IMR-90 (cell line): ENCODE data around the gene THSD7B. TPM values are rescaled to one million over a fixed set of nuclear protein-coding genes. Genes with fewer than 3 reads are reported as not detected.

Source experiments
- ATAC-seq: fragments of 200-7000 bp; cut with Tn5 transposase; 2 replicates; pipeline ENCODE4 v1.9.1; 2020; ENCODE audit warnings: low read depth, mild to moderate bottlenecking, moderate library complexity
- BruUV-seq: library from RNA; stranded (reverse); fragments of 400-500 nt; replicated peaks from 2 replicates; lab custom pipeline; 2021; lab: Mats Ljungman, UMichigan
- CTCF ChIA-PET: fragments of 300-600 bp; formaldehyde crosslinking; extraction: SDS; loops from one replicate; lab custom pipeline; 2021; ENCODE audit warnings: antibody characterized with exemption; lab: Yijun Ruan, JAX
- POLR2A ChIA-PET: fragments of 300-600 bp; sonication (Branson Sonifier 250); formaldehyde crosslinking; loops from one replicate; lab custom pipeline; 2022; ENCODE audit warnings: antibody characterized with exemption; ENCODE audit not compliant: unreplicated experiment; lab: Charles Lee
- DNase-seq: peaks from one replicate; pipeline ENCODE4 v3.0.0; 2013
- H2AFZ ChIP-seq: replicated peaks from 2 replicates; pipeline ENCODE3; 2013; ENCODE audit warnings: low read length, mild to moderate bottlenecking; ENCODE audit not compliant: poor library complexity
- H2AK5ac ChIP-seq: 2 replicates; pipeline ENCODE4 v1.6.1; 2013; ENCODE audit warnings: low read depth, low read length, inconsistent platforms
- H2AK9ac ChIP-seq: replicated peaks from 2 replicates; pipeline ENCODE3; 2013; ENCODE audit warnings: mild to moderate bottlenecking, low read depth, low read length, moderate library complexity; ENCODE audit not compliant: poor library complexity
- H2BK120ac ChIP-seq: 2 replicates; pipeline ENCODE4 v1.6.1; 2013; ENCODE audit warnings: low read depth, low read length, inconsistent platforms
- H2BK15ac ChIP-seq: 3 replicates; pipeline ENCODE4 v1.6.1; 2013; ENCODE audit warnings: low read depth, low read length, inconsistent platforms
- H2BK20ac ChIP-seq: 2 replicates; pipeline ENCODE4 v1.6.1; 2013; ENCODE audit warnings: low read depth, mild to moderate bottlenecking, inconsistent platforms, low read length, moderate library complexity
- H2BK5ac ChIP-seq: 2 replicates; pipeline ENCODE4 v1.6.1; 2013; ENCODE audit warnings: mild to moderate bottlenecking, low read depth, low read length, inconsistent platforms; ENCODE audit not compliant: poor library complexity, severe bottlenecking
- H3K14ac ChIP-seq: replicated peaks from 2 replicates; pipeline ENCODE4 v1.6.1; 2013; ENCODE audit warnings: low read depth, low read length, inconsistent platforms
- H3K18ac ChIP-seq: 2 replicates; pipeline ENCODE4 v1.6.1; 2013; ENCODE audit warnings: low read depth, low read length, control low read depth
- H3K23ac ChIP-seq: 2 replicates; pipeline ENCODE4 v1.6.1; 2013; ENCODE audit warnings: low read depth, low read length, inconsistent platforms
- H3K27ac ChIP-seq: 2 replicates; pipeline ENCODE4 v1.5.1; 2013; ENCODE audit warnings: mild to moderate bottlenecking, control low read depth, low read length; ENCODE audit not compliant: insufficient read depth
- H3K27me3 ChIP-seq: 2 replicates; pipeline ENCODE4 v1.6.1; 2013; ENCODE audit warnings: low read length; ENCODE audit not compliant: control insufficient read depth, insufficient read depth
- H3K36me3 ChIP-seq: 2 replicates; pipeline ENCODE4 v1.6.1; 2013; ENCODE audit warnings: low read length, mixed read lengths; ENCODE audit not compliant: control insufficient read depth, insufficient read depth
- H3K4ac ChIP-seq: 2 replicates; pipeline ENCODE4 v1.6.1; 2013; ENCODE audit warnings: low read depth, low read length, inconsistent platforms
- H3K4me1 ChIP-seq: 2 replicates; pipeline ENCODE4 v1.6.1; 2013; ENCODE audit warnings: low read length, mixed read lengths; ENCODE audit not compliant: control insufficient read depth, insufficient read depth
- H3K4me2 ChIP-seq: 2 replicates; pipeline ENCODE4 v1.6.1; 2013; ENCODE audit warnings: low read depth, mild to moderate bottlenecking, control low read depth, low read length, moderate library complexity
- H3K4me3 ChIP-seq: 2 replicates; pipeline ENCODE4 v1.5.1; 2013; ENCODE audit warnings: low read depth, mild to moderate bottlenecking, control low read depth, low read length, moderate library complexity; ENCODE audit not compliant: insufficient read depth
- H3K56ac ChIP-seq: 2 replicates; pipeline ENCODE4 v1.6.1; 2013; ENCODE audit warnings: low read length, inconsistent platforms; ENCODE audit not compliant: insufficient read depth; ENCODE audit errors: extremely low read depth
- H3K79me1 ChIP-seq, 2 experiments: 2 replicates each; pipeline ENCODE4 v1.6.1; 2013; ENCODE audit warnings: low read length in 2 of 2, inconsistent platforms in 1 of 2, low read depth in 1 of 2
- H3K9ac ChIP-seq: 2 replicates; pipeline ENCODE4 v1.6.1; 2013; ENCODE audit warnings: low read depth, low read length, control low read depth
- H3K9me1 ChIP-seq: 2 replicates; pipeline ENCODE4 v1.6.1; 2013; ENCODE audit warnings: low read length, inconsistent platforms; ENCODE audit not compliant: insufficient read depth
- H3K9me3 ChIP-seq: 2 replicates; pipeline ENCODE4 v1.6.1; 2013; ENCODE audit warnings: low read length; ENCODE audit not compliant: control insufficient read depth, insufficient read depth
- H4K20me1 ChIP-seq: 2 replicates; pipeline ENCODE4 v1.6.1; 2013; ENCODE audit warnings: low read length, inconsistent platforms; ENCODE audit not compliant: insufficient read depth
- H4K5ac ChIP-seq: 2 replicates; pipeline ENCODE4 v1.6.1; 2013; ENCODE audit warnings: mild to moderate bottlenecking, low read depth, low read length, control low read depth
- H4K8ac ChIP-seq, 2 experiments: 2 replicates each; pipeline ENCODE4 v1.6.1; 2013; ENCODE audit warnings: low read depth in 2 of 2, low read length in 2 of 2, control low read depth in 1 of 2, inconsistent platforms in 1 of 2
- H4K91ac ChIP-seq: 2 replicates; pipeline ENCODE4 v1.6.1; 2013; ENCODE audit warnings: low read depth, low read length, inconsistent platforms; ENCODE audit not compliant: insufficient read depth
- BHLHE40 ChIP-seq: fragments of 150-350 bp; IDR thresholded peaks from 2 replicates; pipeline ENCODE4 v1.6.1; 2016; ENCODE audit warnings: mild to moderate bottlenecking, low read depth, low read length
- CEBPB ChIP-seq: IDR thresholded peaks from 2 replicates; pipeline ENCODE4 v1.6.1; 2012; ENCODE audit warnings: low read depth, low read length, improper control_type of control experiment
- CHD1 ChIP-seq: IDR thresholded peaks from 2 replicates; pipeline ENCODE4 v1.6.1; 2012; ENCODE audit warnings: low read depth, low read length, improper control_type of control experiment
- CTCF ChIP-seq: conservative IDR thresholded peaks from 2 replicates; pipeline ENCODE4 v1.5.1; 2012; ENCODE audit warnings: mild to moderate bottlenecking, low read depth, low read length, improper control_type of control experiment
- ELK1 ChIP-seq: fragments of 150-350 bp; IDR thresholded peaks from 2 replicates; pipeline ENCODE4 v1.6.1; 2016; ENCODE audit warnings: low read depth, mild to moderate bottlenecking, low read length, moderate library complexity, borderline replicate concordance
- FOS ChIP-seq: fragments of 150-350 bp; IDR thresholded peaks from 2 replicates; pipeline ENCODE4 v1.6.1; 2016; ENCODE audit warnings: low read depth, low read length
- MAFK ChIP-seq: IDR thresholded peaks from 2 replicates; pipeline ENCODE4 v1.6.1; 2012; ENCODE audit warnings: low read depth, low read length, improper control_type of control experiment
- MAZ ChIP-seq: IDR thresholded peaks from 2 replicates; pipeline ENCODE4 v1.6.1; 2012; ENCODE audit warnings: low read depth, mild to moderate bottlenecking, low read length, improper control_type of control experiment, moderate library complexity, borderline replicate concordance
- MXI1 ChIP-seq: IDR thresholded peaks from 2 replicates; pipeline ENCODE4 v1.6.1; 2012; ENCODE audit warnings: low read depth, mild to moderate bottlenecking, low read length, moderate library complexity, borderline replicate concordance
- NFE2L2 ChIP-seq: fragments of 150-350 bp; IDR thresholded peaks from 2 replicates; pipeline ENCODE4 v1.6.1; 2016; ENCODE audit warnings: low read depth, mild to moderate bottlenecking, low read length
- POLR2A ChIP-seq: IDR thresholded peaks from 2 replicates; pipeline ENCODE4 v1.6.1; 2012; ENCODE audit warnings: mild to moderate bottlenecking, low read depth, low read length
- RAD21 ChIP-seq: IDR thresholded peaks from 2 replicates; pipeline ENCODE4 v1.6.1; 2012; ENCODE audit warnings: low read length, improper control_type of control experiment
- RCOR1 ChIP-seq: IDR thresholded peaks from 2 replicates; pipeline ENCODE4 v1.6.1; 2012; ENCODE audit warnings: mild to moderate bottlenecking, low read length, improper control_type of control experiment; ENCODE audit not compliant: insufficient replicate concordance
- RFX5 ChIP-seq: IDR thresholded peaks from 2 replicates; pipeline ENCODE4 v1.8.0; 2012; ENCODE audit warnings: low read depth, mild to moderate bottlenecking, low read length, moderate library complexity
- SMC3 ChIP-seq: fragments of 150-350 bp; IDR thresholded peaks from 2 replicates; pipeline ENCODE4 v1.6.1; 2016; ENCODE audit warnings: low read depth, mild to moderate bottlenecking, antibody characterized with exemption, low read length, moderate library complexity
- USF2 ChIP-seq: fragments of 150-350 bp; IDR thresholded peaks from 2 replicates; pipeline ENCODE4 v1.6.1; 2017; ENCODE audit warnings: mild to moderate bottlenecking, antibody characterized with exemption, low read length, low read depth
- WGBS, 2 experiments: methylation state at CpG; one replicate each; pipeline versions ENCODE4 v1.1.5 to v1.1.7; 2013; ENCODE audit warnings: missing lambda C conversion rate in 2 of 2; ENCODE audit not compliant: insufficient read length in 1 of 2; ENCODE audit errors: extremely low coverage in 2 of 2; 5-methylcytosine and 5-hydroxymethylcytosine counted together
- dilution Hi-C: fragments of 300-500 bp; cut with HindIII; formaldehyde crosslinking; loops from one replicate; pipeline ENCODE4 v1.14.3; 2018; ENCODE audit warnings: low sequenced_read_pairs; ENCODE audit not compliant: unreplicated experiment
- in situ Hi-C: fragments of 300-500 bp; cut with MboI; formaldehyde crosslinking; loops from 3 replicates; pipeline ENCODE4 v1.14.3; 2019; ENCODE audit warnings: low sequenced_read_pairs, inconsistent platforms, mixed read lengths
- intact Hi-C: fragments of 100-400 bp; cut with micrococcal nuclease; formaldehyde crosslinking; loops from 2 replicates; pipeline ENCODE4 v1.10.0; 2022
- polyA plus RNA-seq, 3 experiments: library from polyadenylated mRNA; depleted of rRNA; stranded (reverse); fragments of >200 nt; gene quantifications; 2 replicates each; pipeline ENCODE4 v1.2.3, GENCODE V29; 2012; ENCODE audit warnings: low replicate concordance in 1 of 3
- total RNA-seq: library from RNA; depleted of rRNA; stranded (reverse); fragments of >200 nt; gene quantifications from 2 replicates; pipeline ENCODE4 v1.2.3, GENCODE V29; 2012

The THSD7B gene
- total and polyA plus RNA-seq, 2 of the 4 experiments (the other 2 are of a cell fraction) = not detected

GRCh38 chr2:136997557-136997956 lies 232.2 kb downstream of the THSD7B start:
- Histone ChIP-seq H2AFZ (no peak overlapping the region), H3K4me3 (no peak overlapping the region), H4K8ac (no peak overlapping the region), H2BK15ac (no peak overlapping the region), H3K9ac (no peak overlapping the region), H3K18ac (no peak overlapping the region), H4K91ac (no peak overlapping the region), H3K23ac (no peak overlapping the region), H3K79me1 (no peaks in the 10 kb centered on the region), H3K14ac (no peak overlapping the region), H4K20me1 (no peaks in the 10 kb centered on the region), H4K5ac (no peak overlapping the region), H2BK20ac (no peak overlapping the region), H3K27ac (no peak overlapping the region), H3K4me1 (no peaks in the 10 kb centered on the region), H2AK5ac (no peak overlapping the region), H3K9me3 (peaks cover 9% of the 10 kb centered on the region), H2BK5ac (no peak overlapping the region), H2AK9ac (no peak overlapping the region), H3K4me2 (no peak overlapping the region), H3K27me3 (no peaks in the 10 kb centered on the region), H3K4ac (no peak overlapping the region), H3K36me3 (no peaks in the 10 kb centered on the region), H3K56ac (no peak overlapping the region), H2BK120ac (no peak overlapping the region), H3K9me1 (no peaks in the 10 kb centered on the region)
- in situ Hi-C loops (no loop called here), intact Hi-C loops (no loop called here), dilution Hi-C loops (no loop called here)
- no peak for ATAC-seq
- no TSS peak for BruUV-seq
- ChIA-PET CTCF (no interaction called here), POLR2A (no interaction called here)
- no peak for DNase-seq
- no peak for TF ChIP-seq FOS
- TF ChIP-seq BHLHE40 = no peak
- no peak for TF ChIP-seq RCOR1
- no peak for TF ChIP-seq MXI1
- TF ChIP-seq USF2 = no peak
- TF ChIP-seq MAFK = no peak
- no peak for TF ChIP-seq POLR2A
- no peak for TF ChIP-seq CTCF
- no peak for TF ChIP-seq MAZ
- TF ChIP-seq ELK1 = no peak
- TF ChIP-seq RAD21 = no peak
- TF ChIP-seq RFX5 = no peak
- no peak for TF ChIP-seq CEBPB
- no peak for TF ChIP-seq SMC3
- no peak for TF ChIP-seq CHD1
- TF ChIP-seq NFE2L2 = no peak
- WGBS, 2 experiments = no CpG with 5 or more reads among the region's 1 CpG
